ENCODE results near the gene DNAH12. TPM values are rescaled to one million over a fixed set of nuclear protein-coding genes. Genes with fewer than 3 reads are reported as not detected.

Gene DNAH12
- total and polyA plus RNA-seq, 2 donors (not counting 3 experiments of a cell fraction or from before 2014, with no cell fraction given): 0.06 to 0.20 TPM

DNA sequence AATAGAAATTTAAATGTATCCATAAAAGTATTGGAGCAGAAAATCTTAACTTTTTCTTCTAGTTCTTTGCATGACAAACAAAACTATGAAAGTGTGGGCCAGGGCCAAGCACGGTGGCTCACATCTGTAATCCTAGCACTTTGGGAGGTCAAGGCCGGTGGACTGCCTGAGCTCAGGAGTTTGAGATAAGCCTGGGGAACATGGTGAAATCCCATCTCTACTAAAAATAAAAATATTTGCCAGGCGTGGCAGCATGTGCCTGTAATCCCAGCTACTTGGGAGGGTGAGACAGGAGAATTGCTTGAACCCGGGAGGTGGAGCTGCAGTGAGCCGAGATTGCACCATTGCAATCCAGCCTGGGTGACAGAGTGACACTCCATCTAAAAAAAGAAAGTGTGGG is 158.6 kb downstream of the DNAH12 start:
- dilution Hi-C loops (cut with MboI; ENCODE audit: extremely low pct_ligation_motif_present, low sequenced_read_pairs): no loop called here

DNA sequence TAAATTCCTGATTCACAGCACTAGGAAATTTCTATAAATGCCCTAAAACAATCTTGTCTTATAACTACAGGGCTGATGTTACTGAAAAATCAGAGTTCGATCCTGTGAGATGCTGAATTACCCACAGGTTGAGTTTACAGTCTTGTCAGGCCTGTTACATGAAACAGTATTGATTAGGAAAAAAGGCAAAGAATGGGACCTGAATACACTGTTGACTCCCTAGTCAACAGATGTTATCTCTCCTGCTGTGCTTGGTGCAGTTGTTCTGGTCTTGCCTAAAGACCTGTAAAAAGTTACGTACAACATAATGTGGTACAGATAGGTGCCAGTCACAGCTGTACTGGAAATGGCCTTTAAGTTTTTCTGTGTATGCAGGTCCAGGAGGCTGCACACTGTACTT is 160.3 kb downstream of the DNAH12 start:
- intact Hi-C loops (cut with micrococcal nuclease): no loop called here
- Histone ChIP-seq H3K9me1 (replicated peaks; ENCODE audit: control insufficient read depth, extremely low read depth, insufficient read depth, low read length) (no peaks in the 10 kb centered on the region), H3K27ac (ENCODE audit: insufficient read depth, low read depth, low read length) (no peak overlapping the region), H3K36me3 (ENCODE audit: control insufficient read depth in 2 of 2, extremely low read depth in 1 of 2, insufficient read depth in 2 of 2, low read length in 2 of 2) (no peaks in the 10 kb centered on the region), H3K4me2 (ENCODE audit: insufficient read depth, low read length) (no peak overlapping the region), H3K27me3 (ENCODE audit: control insufficient read depth in 2 of 2, insufficient read depth in 2 of 2, low read length in 2 of 2) (no peaks in the 10 kb centered on the region), H3K9me3 (replicated peaks; ENCODE audit: control insufficient read depth, insufficient read depth, low read length) (no peaks in the 10 kb centered on the region), H2AFZ (ENCODE audit: low read depth, low read length) (no peak overlapping the region), H3K4me3 (replicated peaks in 1 of 3; ENCODE audit: insufficient read depth in 1 of 3, low read depth in 1 of 3, low read length in 3 of 3) (no peak overlapping the region), H4K20me1 (replicated peaks; ENCODE audit: control insufficient read depth, extremely low read depth, insufficient read depth, low read length) (no peaks in the 10 kb centered on the region), H3K79me2 (ENCODE audit: control insufficient read depth, insufficient read depth, low read length) (no peaks in the 10 kb centered on the region), H3K4me1 (ENCODE audit: control insufficient read depth, extremely low read depth, insufficient read depth, low read length) (no peaks in the 10 kb centered on the region), H3K9ac (replicated peaks; ENCODE audit: extremely low read depth, insufficient read depth, low read length) (no peak overlapping the region)
- dilution Hi-C loops (cut with MboI; ENCODE audit: extremely low pct_ligation_motif_present, low sequenced_read_pairs): no loop called here
- no TSS peak for BruUV-seq (replicated peaks)
- ChIA-PET POLR2A (no interaction called here), CTCF (interaction anchor here (1.1 to 3.8 kb wide), 3 partner anchors 13 to 499 kb away, joined by 3 to 24 read pairs (median 7); no protein-coding TSS in a partner anchor)
- DNase-seq (ENCODE audit: low read depth, low spot score) (no peak), FAIRE-seq (no peak)
- TF ChIP-seq GATA2 (IDR thresholded peaks at IDR 0.05; ENCODE audit: insufficient read depth, insufficient read length, low read depth, low read length): no peak
- no peak for TF ChIP-seq POLR2A (IDR thresholded peaks at IDR 0.05; ENCODE audit: low read depth, low read length)
- no peak for TF ChIP-seq MYC (IDR thresholded peaks at IDR 0.05; ENCODE audit: low read depth, low read length)
- TF ChIP-seq, protein P1, sequence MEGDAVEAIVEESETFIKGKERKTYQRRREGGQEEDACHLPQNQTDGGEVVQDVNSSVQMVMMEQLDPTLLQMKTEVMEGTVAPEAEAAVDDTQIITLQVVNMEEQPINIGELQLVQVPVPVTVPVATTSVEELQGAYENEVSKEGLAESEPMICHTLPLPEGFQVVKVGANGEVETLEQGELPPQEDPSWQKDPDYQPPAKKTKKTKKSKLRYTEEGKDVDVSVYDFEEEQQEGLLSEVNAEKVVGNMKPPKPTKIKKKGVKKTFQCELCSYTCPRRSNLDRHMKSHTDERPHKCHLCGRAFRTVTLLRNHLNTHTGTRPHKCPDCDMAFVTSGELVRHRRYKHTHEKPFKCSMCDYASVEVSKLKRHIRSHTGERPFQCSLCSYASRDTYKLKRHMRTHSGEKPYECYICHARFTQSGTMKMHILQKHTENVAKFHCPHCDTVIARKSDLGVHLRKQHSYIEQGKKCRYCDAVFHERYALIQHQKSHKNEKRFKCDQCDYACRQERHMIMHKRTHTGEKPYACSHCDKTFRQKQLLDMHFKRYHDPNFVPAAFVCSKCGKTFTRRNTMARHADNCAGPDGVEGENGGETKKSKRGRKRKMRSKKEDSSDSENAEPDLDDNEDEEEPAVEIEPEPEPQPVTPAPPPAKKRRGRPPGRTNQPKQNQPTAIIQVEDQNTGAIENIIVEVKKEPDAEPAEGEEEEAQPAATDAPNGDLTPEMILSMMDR (IDR thresholded peaks at IDR 0.05; ENCODE audit: extremely low read depth in 1 of 2, insufficient read depth in 1 of 2, low read depth in 1 of 2, low read length in 2 of 2): no peak
- no peak for TF ChIP-seq EZH2 (IDR thresholded peaks at IDR 0.05; ENCODE audit: borderline replicate concordance, low read depth, low read length, severe bottlenecking)
- TF ChIP-seq POLR2AphosphoS5 (IDR thresholded peaks at IDR 0.05; ENCODE audit: insufficient read depth, low read depth, low read length): no peak
- TF ChIP-seq JUN (IDR thresholded peaks at IDR 0.05; ENCODE audit: borderline replicate concordance, insufficient read depth, insufficient read length, low read depth): no peak
- TF ChIP-seq FOS (IDR thresholded peaks at IDR 0.05; ENCODE audit: borderline replicate concordance, insufficient read depth, low read length): no peak
- TF ChIP-seq, protein P2, sequence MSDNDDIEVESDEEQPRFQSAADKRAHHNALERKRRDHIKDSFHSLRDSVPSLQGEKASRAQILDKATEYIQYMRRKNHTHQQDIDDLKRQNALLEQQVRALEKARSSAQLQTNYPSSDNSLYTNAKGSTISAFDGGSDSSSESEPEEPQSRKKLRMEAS (IDR thresholded peaks at IDR 0.05; ENCODE audit: insufficient read depth, insufficient read length): no peak

More for the DNA sequence above, 158.6 kb downstream of the DNAH12 start:
- Histone ChIP-seq H3K27me3 (ENCODE audit: control insufficient read depth in 2 of 2, insufficient read depth in 2 of 2, low read length in 2 of 2) (no peaks in the 10 kb centered on the region), H3K36me3 (ENCODE audit: control insufficient read depth in 2 of 2, extremely low read depth in 1 of 2, insufficient read depth in 2 of 2, low read length in 2 of 2) (no peaks in the 10 kb centered on the region), H3K9ac (replicated peaks; ENCODE audit: extremely low read depth, insufficient read depth, low read length) (no peak overlapping the region), H3K4me3 (replicated peaks in 1 of 3; ENCODE audit: insufficient read depth in 1 of 3, low read depth in 1 of 3, low read length in 3 of 3) (no peak overlapping the region), H4K20me1 (replicated peaks; ENCODE audit: control insufficient read depth, extremely low read depth, insufficient read depth, low read length) (no peaks in the 10 kb centered on the region), H3K79me2 (ENCODE audit: control insufficient read depth, insufficient read depth, low read length) (no peaks in the 10 kb centered on the region), H3K4me2 (ENCODE audit: insufficient read depth, low read length) (no peak overlapping the region), H3K9me3 (replicated peaks; ENCODE audit: control insufficient read depth, insufficient read depth, low read length) (no peaks in the 10 kb centered on the region), H3K4me1 (ENCODE audit: control insufficient read depth, extremely low read depth, insufficient read depth, low read length) (no peaks in the 10 kb centered on the region), H2AFZ (ENCODE audit: low read depth, low read length) (no peak overlapping the region), H3K9me1 (replicated peaks; ENCODE audit: control insufficient read depth, extremely low read depth, insufficient read depth, low read length) (no peaks in the 10 kb centered on the region), H3K27ac (ENCODE audit: insufficient read depth, low read depth, low read length) (no peak overlapping the region)
- POLR2A ChIA-PET: no interaction called here
- TF ChIP-seq, protein P1 (IDR thresholded peaks at IDR 0.05; ENCODE audit: extremely low read depth in 1 of 2, insufficient read depth in 1 of 2, low read depth in 1 of 2, low read length in 2 of 2): no peak
- no peak for TF ChIP-seq GATA2 (IDR thresholded peaks at IDR 0.05; ENCODE audit: insufficient read depth, insufficient read length, low read depth, low read length)
- no peak for TF ChIP-seq JUN (IDR thresholded peaks at IDR 0.05; ENCODE audit: borderline replicate concordance, insufficient read depth, insufficient read length, low read depth)
- DNase-seq (ENCODE audit: low read depth, low spot score) (no peak), FAIRE-seq (no peak)
- intact Hi-C loops (cut with micrococcal nuclease): no loop called here
- no TSS peak for BruUV-seq (replicated peaks)
- CTCF ChIA-PET: interaction anchor here (0.7 to 1.4 kb wide), 4 partner anchors 12 to 244 kb away, joined by 3 to 7 read pairs (median 4); no protein-coding TSS in a partner anchor
